Stimulated activated naive CD8-positive, alpha-beta T cell treated with anti-CD3 and anti-CD28 coated beads, Interleukin-15, Interleukin-2, amounts not matched to agents 100 U/mL and 50 U/mL, for 24 hours (primary cell): Measurements from ENCODE around the gene MALT1.
A peak's percentile ranks its signal among the peaks of the same experiment; 100 is the strongest.

Experiments used
- ATAC-seq: fragments of 150-1000 bp; cut with Tn5 transposase; one replicate; pipeline ENCODE4 v1.10.0; 2021
- DNase-seq: peaks from one replicate; pipeline ENCODE4 v3.0.0; 2021

Gene MALT1

DNA sequence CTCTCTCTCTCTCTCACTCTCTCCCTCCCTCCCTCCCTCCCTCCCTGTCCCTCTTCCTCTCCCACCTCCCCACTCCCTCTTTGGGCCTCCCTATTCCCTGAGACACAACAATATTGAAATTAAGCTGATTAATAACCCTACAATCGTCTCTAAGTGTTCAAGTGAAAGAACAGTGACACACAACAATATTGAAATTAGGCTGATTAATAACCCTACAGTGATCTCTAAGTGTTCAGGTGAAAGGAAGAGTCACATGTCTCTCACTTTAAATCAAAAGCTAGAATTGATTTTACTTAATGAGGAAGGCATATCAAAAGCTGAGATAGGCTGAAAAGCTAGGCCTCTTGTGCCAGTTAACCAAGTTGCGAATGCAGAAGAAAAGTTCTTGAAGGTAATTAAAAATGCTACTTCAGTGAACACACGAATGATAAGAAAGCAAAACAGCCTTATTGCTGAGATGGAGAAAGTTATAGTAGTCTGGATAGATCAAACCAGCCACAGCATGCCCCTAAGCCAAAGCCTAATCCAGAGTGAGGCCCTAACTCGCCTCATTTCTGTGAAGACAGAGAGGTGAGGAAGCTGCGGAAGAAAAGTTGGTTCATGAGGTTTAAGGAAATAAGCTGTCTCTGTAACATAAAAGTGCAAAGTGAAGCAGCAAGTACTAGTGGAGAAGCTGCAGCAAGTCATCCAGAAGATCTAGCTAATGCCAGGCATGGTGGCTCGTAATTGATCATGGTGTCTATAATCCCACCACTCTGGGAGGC is 21.3 kb downstream of the MALT1 start:
- no peak for DNase-seq
- ATAC-seq = no peak

DNA sequence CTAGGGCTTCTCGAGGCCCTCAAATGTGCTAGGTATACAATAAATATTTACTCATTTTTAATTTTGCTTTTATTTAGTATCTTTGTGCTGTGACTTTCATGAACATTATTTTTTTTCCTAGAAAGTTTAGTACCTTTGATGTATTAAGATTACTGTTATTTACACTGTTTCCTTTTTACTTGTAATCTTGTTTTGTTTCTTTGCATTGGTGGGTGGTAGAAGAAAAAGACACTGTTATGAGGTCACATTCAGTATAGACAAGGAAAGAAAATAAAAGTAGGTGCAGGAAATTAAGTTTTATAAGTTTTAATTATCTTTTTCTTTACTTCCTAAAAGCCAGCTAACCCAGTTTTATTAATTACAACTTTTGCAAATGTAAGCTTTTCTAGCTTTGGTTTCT is 23.0 kb downstream of the MALT1 start:
- ATAC-seq = no peak

DNA sequence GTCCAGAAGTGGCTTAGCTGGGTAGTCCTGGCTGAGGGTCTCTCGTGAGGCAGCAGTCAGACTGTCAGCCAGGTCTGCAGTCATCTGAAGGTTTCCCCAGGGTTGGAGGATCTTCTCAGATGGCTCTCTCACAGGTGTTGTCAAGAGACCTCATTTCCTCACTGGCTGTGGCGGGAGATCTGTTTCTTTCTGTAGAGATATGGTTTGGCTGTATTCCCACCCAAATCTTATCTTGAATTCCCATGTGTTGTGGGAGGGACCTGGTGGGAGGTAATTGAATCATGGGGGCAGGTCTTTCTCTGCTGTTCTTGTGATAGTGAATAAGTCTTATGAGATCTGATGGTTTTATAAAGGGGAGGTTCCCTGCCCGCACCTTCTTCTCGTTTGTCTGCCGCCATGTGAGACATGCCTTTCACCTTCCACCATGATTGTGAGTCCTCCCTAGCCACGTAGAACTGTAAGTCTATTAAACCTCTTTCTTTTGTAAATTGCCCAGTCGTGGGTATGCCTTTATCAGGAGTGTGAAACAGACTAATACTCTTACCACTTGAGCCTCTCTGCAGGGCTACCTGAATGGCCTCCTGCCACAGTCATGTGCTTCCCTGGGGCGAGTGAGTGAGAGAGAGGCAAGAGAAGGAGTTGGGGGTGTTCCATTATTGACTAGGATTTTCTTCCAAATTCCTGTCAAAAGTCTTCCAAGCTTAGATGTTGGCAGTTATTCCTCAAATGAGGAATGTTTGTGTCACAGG is 23.6 kb downstream of the MALT1 start:
- no peak for DNase-seq
- no peak for ATAC-seq

More for the DNA sequence above, 23.0 kb downstream of the MALT1 start:
- no peak for DNase-seq

DNA sequence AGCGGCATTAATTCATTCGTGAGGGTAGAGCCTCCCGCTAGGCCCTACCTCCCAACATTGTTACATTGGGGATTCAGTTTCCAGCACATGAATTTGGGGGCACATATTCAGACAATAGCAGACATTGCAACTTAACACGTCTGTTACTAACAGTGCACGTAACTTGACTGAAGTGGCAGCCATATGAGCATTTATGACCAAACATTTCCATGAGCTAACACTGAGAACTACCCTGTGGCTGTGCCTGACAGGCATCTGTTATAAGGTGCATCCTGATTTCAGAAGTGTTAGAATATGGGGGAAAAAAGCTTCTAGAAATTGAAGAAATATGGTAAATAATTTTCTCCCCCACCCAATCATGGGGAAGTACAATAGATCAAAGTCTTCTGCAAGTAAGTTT is 24.5 kb downstream of the MALT1 start:
- peak; percentile 90 for ATAC-seq
- DNase-seq = no peak

DNA sequence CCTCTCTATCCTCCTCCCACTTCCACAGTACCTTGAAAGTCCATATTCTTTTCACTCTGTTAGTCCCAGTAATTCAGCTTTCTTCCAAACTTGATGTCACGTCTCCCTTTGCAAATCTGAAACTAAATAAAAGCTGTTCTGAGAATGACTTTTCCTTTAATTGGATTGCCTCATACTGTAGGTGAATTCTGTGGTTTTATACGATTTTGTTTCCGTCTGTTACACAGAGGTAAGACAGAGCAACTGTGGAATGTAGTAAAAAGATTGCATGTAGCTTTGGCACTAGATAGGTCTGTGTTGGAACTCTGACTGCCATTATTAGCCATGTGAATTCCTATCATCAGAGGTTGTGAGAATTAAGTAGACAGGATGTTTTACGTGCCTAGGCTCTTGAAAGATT is 25.9 kb downstream of the MALT1 start:
- ATAC-seq (peak; percentile 63), DNase-seq (no peak)

DNA sequence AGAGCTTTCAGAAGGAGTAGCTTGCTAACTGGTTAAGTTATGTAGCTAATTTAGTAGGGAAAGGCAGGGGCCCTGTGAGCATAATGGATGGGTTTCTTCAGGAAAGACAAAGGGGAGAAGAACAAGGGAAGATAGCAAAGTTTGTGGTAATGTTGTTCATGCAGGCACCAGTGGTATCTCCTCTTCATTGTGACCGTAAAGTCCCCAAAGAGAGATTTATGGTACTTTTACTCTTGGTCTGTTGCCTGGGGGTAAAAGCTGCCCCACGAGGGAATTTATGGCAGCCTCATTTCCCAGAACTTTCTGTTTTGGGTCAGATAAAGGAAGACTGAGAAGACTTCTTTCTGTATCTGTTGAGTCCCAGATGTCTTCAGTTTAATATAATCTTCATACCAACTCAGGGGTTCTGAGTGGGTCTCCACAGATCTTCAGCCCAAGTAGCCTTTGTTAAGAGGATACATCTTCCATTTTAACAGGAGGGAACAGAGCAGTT is 27.5 kb downstream of the MALT1 start:
- no peak for ATAC-seq
- no peak for DNase-seq

DNA sequence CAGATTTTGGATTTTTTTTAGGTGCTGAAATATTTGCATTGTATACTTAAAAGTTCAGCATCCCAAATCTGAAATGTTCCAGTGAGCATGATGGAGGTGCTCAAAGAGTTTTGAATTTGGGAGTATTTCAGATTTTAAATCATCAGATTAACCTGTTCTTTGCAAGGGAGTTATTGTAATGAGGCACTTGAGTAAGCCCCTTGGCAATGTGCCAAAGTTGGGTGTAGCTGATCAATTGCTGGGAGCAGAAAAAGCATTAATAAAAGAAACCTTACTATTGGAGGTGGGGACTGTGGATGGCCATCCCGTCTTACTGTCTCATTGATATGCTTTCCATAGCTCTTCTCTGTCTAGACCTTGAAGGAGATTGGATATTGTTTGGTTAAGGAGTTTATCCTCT is 28.3 kb downstream of the MALT1 start:
- ATAC-seq (no peak), DNase-seq (no peak)

DNA sequence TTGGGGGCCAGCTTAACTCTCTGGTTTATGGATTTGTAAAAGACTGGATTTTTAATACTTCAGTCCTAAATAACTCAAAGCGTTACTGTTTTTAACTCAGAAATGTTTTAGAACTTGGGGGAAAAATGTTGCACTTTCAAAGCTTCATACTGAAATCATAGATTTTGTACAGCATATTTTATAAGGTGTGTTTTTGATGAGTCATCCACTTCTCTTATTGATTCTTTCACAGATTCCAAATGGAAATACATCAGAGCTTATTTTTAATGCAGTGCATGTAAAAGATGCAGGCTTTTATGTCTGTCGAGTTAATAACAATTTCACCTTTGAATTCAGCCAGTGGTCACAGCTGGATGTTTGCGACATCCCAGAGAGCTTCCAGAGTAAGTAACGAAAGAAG is 28.9 kb downstream of the MALT1 start:
- ATAC-seq (no peak), DNase-seq (no peak)

DNA sequence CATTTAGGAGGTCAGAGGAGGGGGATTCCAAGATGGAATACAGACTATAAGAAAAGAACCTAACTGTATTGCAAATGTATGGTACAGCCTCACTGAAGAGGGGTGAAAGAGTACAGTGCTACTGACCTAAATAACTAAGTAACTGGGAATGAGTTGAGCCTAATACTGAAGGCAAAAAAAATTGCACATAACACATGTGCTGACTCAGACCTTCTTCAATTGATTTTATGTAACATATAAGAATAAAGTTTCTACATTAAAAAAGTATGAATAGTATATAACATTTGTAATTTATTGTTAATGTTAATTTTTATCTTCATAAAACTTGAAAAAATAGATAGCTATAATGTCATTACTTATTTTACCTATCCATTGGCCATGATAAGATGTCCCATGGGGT is 41.7 kb downstream of the MALT1 start:
- ATAC-seq = no peak
- no peak for DNase-seq

DNA sequence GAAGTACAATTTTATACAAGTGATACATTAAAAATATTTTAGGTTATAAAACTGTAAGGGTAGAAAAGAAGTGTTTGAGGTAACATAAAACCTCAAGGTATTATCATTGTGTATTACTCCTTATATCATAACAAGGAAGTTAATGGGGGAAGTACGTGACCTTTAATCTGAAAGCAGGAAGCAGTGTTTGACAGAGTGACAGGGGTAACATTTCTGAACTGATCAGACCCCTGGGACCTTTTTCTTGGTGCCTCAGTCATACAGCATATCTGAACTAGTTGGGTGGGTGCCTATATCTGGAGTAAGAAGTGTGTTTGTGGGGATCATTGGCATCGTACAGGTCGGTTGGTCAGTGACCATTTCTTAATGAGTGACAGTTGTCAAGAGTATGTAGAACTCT is 43.0 kb downstream of the MALT1 start:
- peak; percentile 84 for ATAC-seq
- no peak for DNase-seq

DNA sequence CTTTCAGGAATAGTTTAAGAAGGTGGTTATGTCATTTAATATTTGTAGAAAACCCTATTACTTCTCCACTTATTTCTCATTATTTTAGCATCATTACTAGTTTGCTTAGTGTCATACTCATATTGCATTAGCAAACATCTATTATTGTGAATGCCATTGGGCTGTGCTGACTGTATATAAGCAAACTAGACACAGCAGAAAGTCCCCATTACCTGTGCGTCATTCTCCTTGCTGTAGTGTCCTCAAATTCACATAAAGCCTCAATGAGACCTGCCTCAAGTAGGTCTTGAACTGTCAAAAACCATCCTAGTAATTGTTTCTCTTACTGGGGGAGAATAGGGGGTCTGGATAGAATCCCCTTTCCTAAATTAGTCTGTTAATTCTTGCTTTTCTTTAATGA is 43.6 kb downstream of the MALT1 start:
- no peak for DNase-seq
- no peak for ATAC-seq

DNA sequence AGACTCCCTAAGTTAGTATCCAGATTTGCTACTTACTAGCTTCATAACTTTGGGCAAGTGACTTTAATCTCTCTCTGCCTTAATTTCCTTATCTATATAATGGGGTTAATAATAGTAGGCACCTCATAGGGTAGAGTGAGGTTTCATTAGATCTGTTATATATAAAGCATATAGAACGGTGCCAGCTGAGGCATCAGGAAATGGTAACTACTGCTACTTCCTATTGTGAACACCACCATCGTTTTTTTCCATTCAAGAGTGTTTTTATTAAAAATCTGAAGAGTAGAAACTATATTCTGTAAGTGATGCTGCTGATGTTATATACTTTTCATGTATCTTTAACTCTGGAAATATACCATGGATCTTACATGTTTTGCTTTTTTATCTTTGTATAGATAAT is 44.3 kb downstream of the MALT1 start:
- ATAC-seq (no peak), DNase-seq (no peak)

DNA sequence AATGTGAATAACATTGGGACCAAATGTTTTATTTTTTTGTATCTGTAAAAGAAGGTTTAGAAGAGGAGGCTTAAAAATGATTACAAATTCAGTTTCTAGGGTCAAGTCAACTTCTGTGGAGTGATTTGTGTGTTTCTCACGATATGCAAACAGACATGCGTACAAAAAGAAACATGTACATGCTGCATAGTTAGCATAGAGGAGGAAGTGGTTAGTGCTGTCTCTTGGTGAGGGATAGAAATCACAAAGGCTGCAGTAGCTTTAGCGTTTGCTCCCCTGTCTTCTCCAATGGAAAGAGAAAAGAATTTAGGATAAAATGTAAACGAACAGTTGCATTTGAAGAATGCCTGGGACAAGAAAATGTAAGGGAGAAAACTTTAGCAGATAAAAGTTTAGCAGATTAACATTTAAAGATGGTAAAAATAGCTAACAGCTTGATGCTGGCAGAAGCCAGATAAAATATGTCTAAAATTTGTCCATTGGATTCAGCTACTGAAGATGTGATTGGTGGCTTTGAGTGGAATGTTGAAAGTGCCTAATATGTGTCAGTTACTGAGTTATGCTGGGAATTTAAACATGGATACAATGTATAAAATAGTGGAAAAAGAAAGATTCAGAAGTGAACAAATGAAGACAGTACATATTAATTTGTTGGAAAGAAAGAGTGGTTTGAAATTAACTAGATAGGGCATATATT is 44.9 kb downstream of the MALT1 start:
- ATAC-seq (peak; percentile 62), DNase-seq (no peak)

DNA sequence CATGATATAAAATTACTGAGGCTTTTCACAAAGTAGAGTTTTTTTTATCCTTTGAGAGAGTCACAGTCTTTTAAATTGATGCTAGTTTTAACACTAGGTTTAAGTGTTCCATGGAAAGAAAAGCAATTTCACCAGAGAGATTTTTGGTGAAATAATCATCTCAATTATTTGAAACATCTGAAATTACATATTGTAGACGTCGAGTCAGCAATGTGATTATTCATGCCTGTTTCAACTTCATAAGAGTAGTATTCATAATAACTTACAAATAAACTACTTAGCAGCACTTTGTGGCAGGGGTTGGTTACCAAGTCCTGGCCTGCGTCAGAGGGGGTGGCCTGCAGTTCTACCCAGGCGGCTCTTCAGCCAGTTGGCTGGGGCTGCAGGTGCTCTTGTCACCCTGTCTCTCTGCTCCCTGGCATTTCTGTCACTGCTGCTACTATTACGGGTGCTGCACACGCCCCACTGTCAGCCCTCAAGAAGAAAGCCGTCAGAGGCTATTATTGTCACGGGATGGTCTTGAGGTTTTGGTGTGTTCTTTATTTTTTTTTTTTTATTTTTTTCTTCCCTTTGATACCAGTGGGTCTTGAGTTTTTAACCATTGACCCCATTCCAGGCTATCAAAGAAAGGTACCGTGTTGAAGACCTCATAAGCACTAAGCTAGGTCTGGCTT is 50.4 kb downstream of the MALT1 start:
- DNase-seq (no peak), ATAC-seq (peak; percentile 43)

DNA sequence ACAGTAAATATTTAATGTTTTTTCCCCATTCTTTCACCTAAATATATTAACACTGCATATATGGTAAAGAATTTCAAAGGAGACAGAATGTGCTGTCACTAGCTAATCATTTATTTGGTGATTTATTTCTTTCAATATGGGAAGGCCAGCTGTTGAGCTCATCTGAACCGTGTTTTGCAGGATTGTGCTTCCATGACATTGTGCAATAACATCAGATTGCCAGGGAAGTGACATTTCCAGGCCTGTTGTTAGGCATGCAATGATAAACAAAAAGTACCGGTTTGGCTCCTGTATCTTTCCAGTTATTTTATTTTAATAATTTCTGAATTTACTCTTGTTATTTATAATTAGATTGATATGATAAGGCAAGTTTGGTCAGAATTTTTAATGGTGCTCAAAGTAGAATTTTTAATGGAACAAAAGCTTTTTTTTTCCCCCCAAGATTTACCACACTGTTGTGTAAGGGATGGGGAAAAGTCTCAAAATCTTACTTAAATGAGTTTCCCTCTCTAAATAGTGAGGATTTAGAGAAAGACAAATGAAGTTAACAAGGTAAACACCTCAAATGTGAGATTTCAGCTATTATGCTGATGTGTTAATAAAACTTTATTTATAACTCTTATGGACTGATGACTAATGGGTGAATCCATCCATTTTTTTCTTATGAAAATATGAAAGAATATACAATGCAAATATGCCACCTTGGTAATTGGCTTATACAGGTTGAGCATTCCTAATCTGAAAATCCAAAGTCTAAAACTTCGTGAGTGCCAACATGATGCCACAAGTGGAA is 52.7 kb downstream of the MALT1 start:
- DNase-seq = no peak
- no peak for ATAC-seq

DNA sequence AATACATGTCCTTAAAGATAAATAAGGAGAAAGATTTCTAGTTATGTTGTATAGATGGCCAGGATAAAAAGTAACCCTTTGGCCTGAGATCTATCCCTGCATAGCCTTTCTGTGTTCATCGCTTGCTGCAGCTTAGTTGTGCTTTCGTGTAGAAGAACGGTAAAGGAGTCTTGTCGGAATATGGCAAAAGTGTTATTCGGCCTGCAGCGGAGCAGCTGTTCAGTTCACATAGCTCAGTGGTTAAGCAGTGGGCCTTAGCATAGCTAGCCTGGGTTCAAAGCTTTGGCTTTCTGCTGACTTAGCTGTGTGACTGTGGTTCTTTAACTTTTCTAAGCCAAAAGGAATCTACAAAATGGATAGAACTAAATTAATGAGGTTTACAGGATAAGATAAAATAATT is 55.4 kb downstream of the MALT1 start:
- DNase-seq (no peak), ATAC-seq (no peak)

DNA sequence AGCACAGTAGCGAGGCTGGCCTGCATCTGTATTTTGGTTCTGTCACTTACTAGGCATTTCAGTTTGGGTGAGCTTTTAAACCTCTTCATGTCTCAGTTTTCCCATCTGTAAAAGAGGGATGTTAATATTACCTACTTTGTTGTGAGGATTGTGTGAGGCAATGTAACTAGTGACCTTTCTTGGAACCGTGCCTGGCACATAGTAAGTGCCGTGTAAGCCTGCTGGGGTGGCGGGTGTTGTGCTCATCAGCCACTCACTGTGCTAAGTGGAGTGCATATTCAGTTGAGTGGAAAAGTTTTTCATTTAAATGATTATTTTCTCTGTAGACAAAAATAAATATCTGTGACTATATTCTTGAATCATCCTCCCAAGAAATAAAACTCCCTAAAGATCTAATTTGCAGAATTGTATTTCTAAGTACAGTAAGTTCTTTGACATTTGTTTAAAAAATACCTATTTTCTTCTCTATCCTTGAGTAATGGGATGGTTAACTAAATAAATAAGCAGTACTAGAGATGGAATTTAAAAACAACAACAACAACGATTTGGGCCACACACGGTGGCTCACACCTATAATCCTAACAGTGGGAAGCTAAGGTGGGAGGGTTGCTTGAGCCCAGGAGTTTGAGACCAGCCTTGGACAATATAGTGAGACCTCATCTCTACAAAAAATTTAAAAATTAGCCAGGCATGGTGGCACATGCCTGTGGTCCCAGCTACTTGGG is 56.7 kb downstream of the MALT1 start:
- DNase-seq (no peak), ATAC-seq (no peak)

DNA sequence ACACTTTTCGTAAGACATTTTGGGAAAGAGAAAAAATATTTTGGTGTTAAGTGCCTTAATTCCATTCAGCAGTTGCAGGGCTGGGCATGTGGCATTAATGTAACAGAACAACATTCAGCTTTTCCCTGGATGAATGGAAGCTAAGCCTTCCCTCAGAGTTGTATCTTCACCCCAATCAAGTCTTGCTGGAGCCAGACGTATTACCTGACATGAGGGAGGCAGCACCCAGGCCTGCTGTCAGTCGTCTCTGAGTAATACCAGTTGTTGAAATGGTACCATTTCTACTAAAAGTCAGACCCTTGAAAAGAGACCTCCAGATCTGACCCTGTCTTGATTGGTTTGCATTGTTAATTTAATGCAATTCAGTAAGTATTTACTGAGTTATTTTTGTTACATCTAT is 57.5 kb downstream of the MALT1 start:
- DNase-seq = no peak
- ATAC-seq = no peak

DNA sequence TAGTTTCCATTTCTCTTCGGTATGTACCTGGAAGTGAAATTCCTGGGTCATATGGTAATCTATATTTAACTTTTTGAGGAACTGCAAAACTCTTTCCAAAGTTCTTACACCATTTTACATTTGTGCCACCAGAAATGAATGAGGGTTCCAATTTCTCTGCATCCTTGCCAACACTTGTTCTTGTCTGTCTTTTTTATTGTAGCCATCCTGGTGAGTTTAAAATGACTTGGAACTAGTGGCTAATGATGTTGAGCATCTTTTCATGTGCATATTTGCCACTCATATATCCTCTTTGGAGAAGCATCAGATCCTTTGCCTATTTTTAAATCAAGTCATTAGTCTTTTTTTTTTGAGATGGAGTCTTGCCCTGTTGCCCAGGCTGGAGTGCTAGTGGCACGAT is 59.4 kb downstream of the MALT1 start:
- ATAC-seq (no peak), DNase-seq (no peak)

DNA sequence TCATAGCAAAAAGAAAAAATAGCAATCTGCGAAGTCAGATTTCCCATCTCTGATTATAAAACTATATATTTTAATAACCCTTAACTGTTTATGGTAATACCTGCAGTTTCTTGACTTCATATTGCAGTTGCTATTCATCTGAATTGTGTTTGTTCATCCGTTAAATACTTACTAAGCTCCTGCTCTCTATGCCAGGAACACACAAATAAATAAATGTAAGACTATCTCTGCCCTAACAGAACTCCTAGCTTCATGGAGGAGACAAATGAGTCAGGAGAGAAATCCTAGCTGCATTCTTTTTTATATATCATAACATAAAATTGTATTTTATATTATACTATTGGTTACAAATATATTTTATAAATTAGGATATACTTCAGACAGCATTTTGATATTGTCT is 61.2 kb downstream of the MALT1 start:
- ATAC-seq (no peak), DNase-seq (no peak)

DNA sequence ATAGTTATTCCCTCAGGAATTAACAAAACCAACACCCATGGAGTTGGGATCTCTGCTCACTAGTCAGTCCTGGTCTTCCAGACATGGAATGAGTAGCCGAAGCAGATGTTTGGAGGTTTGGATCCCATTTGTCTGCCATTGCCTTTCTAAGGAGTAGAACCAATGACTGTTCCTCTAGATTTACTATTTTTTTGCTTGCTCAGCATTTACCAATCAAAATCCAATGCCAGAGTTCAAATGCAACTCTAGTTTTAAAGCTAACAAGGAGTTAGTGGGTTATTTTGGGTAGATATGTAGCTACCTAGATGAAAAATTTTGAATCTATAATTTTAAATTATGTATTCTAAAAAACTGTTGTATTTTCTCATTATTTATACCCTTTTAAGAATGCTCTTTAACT is 62.6 kb downstream of the MALT1 start:
- no peak for DNase-seq
- no peak for ATAC-seq
